SK-N-SH treated with all-trans-retinoic acid at 6 μM for 48 hours (cell line): ENCODE data around the gene CHM.

Source experiments
- ATAC-seq: fragments of 200-7000 bp; cut with Tn5 transposase; 3 replicates; pipeline ENCODE4 v1.9.1; 2020; ENCODE audit warnings: mild to moderate bottlenecking, moderate library complexity
- ARNTL ChIP-seq: fragments of 450-650 bp; formaldehyde crosslinking; IDR thresholded peaks from 2 replicates; pipeline ENCODE4 v1.5.0; 2020; ENCODE audit warnings: low read depth, mild to moderate bottlenecking, moderate library complexity, borderline replicate concordance
- BACH2 ChIP-seq: fragments of 250-450 bp; sonication (Bioruptor Pico); IDR thresholded peaks from 2 replicates; pipeline ENCODE4 v1.9.0; 2021; ENCODE audit warnings: mild to moderate bottlenecking, borderline replicate concordance
- CSDC2 ChIP-seq: fragments of 250-450 bp; sonication (Bioruptor Pico); IDR thresholded peaks from 2 replicates; pipeline ENCODE4 v1.5.0; 2020; ENCODE audit warnings: mild to moderate bottlenecking, moderate library complexity
- CSRNP3 ChIP-seq: fragments of 250-450 bp; sonication (Bioruptor Pico); IDR thresholded peaks from 2 replicates; pipeline ENCODE4 v1.5.1; 2021; ENCODE audit warnings: mild to moderate bottlenecking, moderate library complexity
- ESRRG ChIP-seq: fragments of 250-450 bp; sonication (Bioruptor Pico); IDR thresholded peaks from 2 replicates; pipeline ENCODE4 v1.6.1; 2021; ENCODE audit warnings: mild to moderate bottlenecking
- GLIS3 ChIP-seq: fragments of 250-450 bp; sonication (Bioruptor Pico); IDR thresholded peaks from 2 replicates; pipeline ENCODE4 v1.5.0; 2020; ENCODE audit warnings: mild to moderate bottlenecking, moderate library complexity
- ISL1 ChIP-seq: fragments of 250-450 bp; sonication (Bioruptor Pico); IDR thresholded peaks from 2 replicates; pipeline ENCODE4 v2.1.2; 2022; ENCODE audit warnings: mild to moderate bottlenecking, moderate library complexity
- PATZ1 ChIP-seq: fragments of 250-450 bp; sonication (Bioruptor Pico); IDR thresholded peaks from 2 replicates; pipeline ENCODE4 v1.8.0; 2020; ENCODE audit warnings: mild to moderate bottlenecking, moderate library complexity, borderline replicate concordance
- POU6F1 ChIP-seq: fragments of 250-450 bp; sonication (Bioruptor Pico); IDR thresholded peaks from 2 replicates; pipeline ENCODE4 v1.8.0; 2021; ENCODE audit warnings: low read depth, mild to moderate bottlenecking, moderate library complexity, borderline replicate concordance
- PPARA ChIP-seq: fragments of 250-450 bp; sonication (Bioruptor Pico); IDR thresholded peaks from 2 replicates; pipeline ENCODE4 v1.5.0; 2020; ENCODE audit warnings: mild to moderate bottlenecking, borderline replicate concordance
- RARB ChIP-seq: fragments of 250-450 bp; sonication (Bioruptor Pico); IDR thresholded peaks from 2 replicates; pipeline ENCODE4 v1.8.0; 2021; ENCODE audit warnings: mild to moderate bottlenecking, moderate library complexity
- SNAI2 ChIP-seq: fragments of 250-450 bp; sonication (Bioruptor Pico); IDR thresholded peaks from 2 replicates; pipeline ENCODE4 v1.5.0; 2020; ENCODE audit warnings: mild to moderate bottlenecking, moderate library complexity
- TCF4 ChIP-seq: fragments of 250-450 bp; sonication (Bioruptor Pico); IDR thresholded peaks from 2 replicates; pipeline ENCODE4 v1.8.0; 2021; ENCODE audit warnings: mild to moderate bottlenecking, moderate library complexity, borderline replicate concordance
- TOX ChIP-seq: fragments of 250-450 bp; sonication (Bioruptor Pico); IDR thresholded peaks from 2 replicates; pipeline ENCODE4 v1.8.0; 2021; ENCODE audit warnings: mild to moderate bottlenecking, moderate library complexity, borderline replicate concordance
- TSHZ2 ChIP-seq: fragments of 250-450 bp; sonication (Bioruptor Pico); IDR thresholded peaks from 2 replicates; pipeline ENCODE4 v1.5.0; 2020; ENCODE audit warnings: mild to moderate bottlenecking, moderate library complexity
- ZC3H10 ChIP-seq: fragments of 250-450 bp; sonication (Bioruptor Pico); IDR thresholded peaks from 2 replicates; pipeline ENCODE4 v1.5.1; 2021; ENCODE audit warnings: mild to moderate bottlenecking, moderate library complexity
- ZFP3 ChIP-seq: fragments of 250-450 bp; sonication (Bioruptor Pico); IDR thresholded peaks from 2 replicates; pipeline ENCODE4 v1.5.0; 2020; ENCODE audit warnings: mild to moderate bottlenecking, moderate library complexity
- ZFP30 ChIP-seq: fragments of 450-650 bp; formaldehyde crosslinking; IDR thresholded peaks from 2 replicates; pipeline ENCODE4 v1.5.0; 2022; ENCODE audit warnings: mild to moderate bottlenecking, moderate library complexity
- ZNF70 ChIP-seq: fragments of 450-650 bp; formaldehyde crosslinking; IDR thresholded peaks from 2 replicates; pipeline ENCODE4 v1.5.0; 2020; ENCODE audit warnings: mild to moderate bottlenecking, moderate library complexity
- ZNF8 ChIP-seq: fragments of 450-650 bp; formaldehyde crosslinking; IDR thresholded peaks from 2 replicates; pipeline ENCODE4 v1.5.0; 2020; ENCODE audit warnings: mild to moderate bottlenecking, moderate library complexity

CHM gene

GRCh38 chrX:85906399-85906798, 141.0 kb downstream of the CHM start (continued):
- TF ChIP-seq TOX (CRISPR knock-in tag) (no peak), ESRRG (CRISPR knock-in tag) (no peak), CSDC2 (CRISPR knock-in tag) (no peak), SNAI2 (CRISPR knock-in tag) (no peak), ZFP30 (CRISPR knock-in tag) (no peak)

- no peak for TF ChIP-seq ARNTL (CRISPR knock-in tag)
- TF ChIP-seq TOX (CRISPR knock-in tag): no peak
- TF ChIP-seq PATZ1 (CRISPR knock-in tag): no peak
- TF ChIP-seq, all 23 proteins: peak for 0
- no peak for ATAC-seq
Measured at GRCh38 chrX:85905851-85906250, 141.5 kb downstream of the CHM start.

- ATAC-seq: no peak
- TF ChIP-seq ESRRG (CRISPR knock-in tag) (no peak), ARNTL (CRISPR knock-in tag) (no peak), PPARA (no peak), SNAI2 (CRISPR knock-in tag) (no peak), GLIS3 (CRISPR knock-in tag) (no peak), ZFP3 (CRISPR knock-in tag) (no peak), ZNF70 (CRISPR knock-in tag) (no peak), TOX (CRISPR knock-in tag) (no peak)
Measured at GRCh38 chrX:85903692-85904471, 143.5 kb downstream of the CHM start.

- ATAC-seq: no peak
Measured at GRCh38 chrX:85897362-85898126, 149.8 kb downstream of the CHM start.

More at GRCh38 chrX:85897362-85898126, 149.8 kb downstream of the CHM start:
- TF ChIP-seq ZNF70 (CRISPR knock-in tag): no peak
- TF ChIP-seq ISL1: no peak
- no peak for TF ChIP-seq ZNF8 (CRISPR knock-in tag)
- no peak for TF ChIP-seq BACH2 (CRISPR knock-in tag)
- no peak for TF ChIP-seq ZC3H10 (CRISPR knock-in tag)
- no peak for TF ChIP-seq GLIS3 (CRISPR knock-in tag)
- TF ChIP-seq TSHZ2 (CRISPR knock-in tag): no peak
- no peak for TF ChIP-seq CSDC2 (CRISPR knock-in tag)
- no peak for TF ChIP-seq TOX (CRISPR knock-in tag)
- no peak for TF ChIP-seq ZFP30 (CRISPR knock-in tag)
- TF ChIP-seq ARNTL (CRISPR knock-in tag): no peak
- no peak for TF ChIP-seq PPARA
- TF ChIP-seq PATZ1 (CRISPR knock-in tag): no peak
- TF ChIP-seq SNAI2 (CRISPR knock-in tag): no peak
- TF ChIP-seq RARB: no peak
- no peak for TF ChIP-seq POU6F1 (CRISPR knock-in tag)
- no peak for TF ChIP-seq ZFP3 (CRISPR knock-in tag)
- no peak for TF ChIP-seq TCF4
- TF ChIP-seq CSRNP3 (CRISPR knock-in tag): no peak
